NCI-H187 treated with DMSO at 0.1 percent for 48 hours (cell line): ENCODE measurements around the gene TP63.
"Not testable (repeated sequence)": the region's sequence is repeated elsewhere in the genome, so short reads cannot be mapped to it uniquely, and the experiment has no call there.

Source experiments
- DNase-seq: peaks from one replicate; lab custom pipeline; 2025; lab: John Stamatoyannopoulos, UW

TP63 gene

GRCh38 chr3:189631373-189631408 is at the start of gene TP63:
Gene TP63, plus strand, starts transcription at chr3:189631389. Its CDS starts 127 bp downstream, at chr3:189631516.
- DNase-seq = no peak

GRCh38 chr3:189582179-189582578 is 49.0 kb upstream of the TP63 start:
- DNase-seq = no peak

GRCh38 chr3:189584645-189585044 is 46.5 kb upstream of the TP63 start:
- no peak for DNase-seq

- no peak for DNase-seq
Measured at GRCh38 chr3:189586941-189587663, 44.1 kb upstream of the TP63 start.

- no peak for DNase-seq
Measured at GRCh38 chr3:189587664-189588040, 43.5 kb upstream of the TP63 start.

GRCh38 chr3:189588070-189588469 is 43.1 kb upstream of the TP63 start:
- DNase-seq = no peak

GRCh38 chr3:189588475-189589178 is 42.6 kb upstream of the TP63 start:
- no peak for DNase-seq

GRCh38 chr3:189589179-189589569 is 42.0 kb upstream of the TP63 start:
- DNase-seq = no peak

GRCh38 chr3:189590223-189590622 is 41.0 kb upstream of the TP63 start:
- no peak for DNase-seq

GRCh38 chr3:189593581-189593980 is 37.6 kb upstream of the TP63 start:
- DNase-seq = no peak

GRCh38 chr3:189596078-189596979 is 34.9 kb upstream of the TP63 start:
- DNase-seq = not testable (repeated sequence)

GRCh38 chr3:189597918-189598317 is 33.3 kb upstream of the TP63 start:
- no peak for DNase-seq

- no peak for DNase-seq
Measured at GRCh38 chr3:189598530-189599225, 32.5 kb upstream of the TP63 start.

- no peak for DNase-seq
Measured at GRCh38 chr3:189602471-189602870, 28.7 kb upstream of the TP63 start.

- no peak for DNase-seq
Measured at GRCh38 chr3:189605717-189606116, 25.5 kb upstream of the TP63 start.

- DNase-seq = no peak
Measured at GRCh38 chr3:189606774-189607173, 24.4 kb upstream of the TP63 start.

- not testable (repeated sequence) for DNase-seq
Measured at GRCh38 chr3:189612641-189613040, 18.5 kb upstream of the TP63 start.

- DNase-seq = no peak
Measured at GRCh38 chr3:189613122-189613521, 18.1 kb upstream of the TP63 start.

- DNase-seq = no peak
Measured at GRCh38 chr3:189621948-189622603, 9.1 kb upstream of the TP63 start.

- no peak for DNase-seq
Measured at GRCh38 chr3:189622629-189623028, 8.6 kb upstream of the TP63 start.

GRCh38 chr3:189624130-189624529 is 7.1 kb upstream of the TP63 start:
- DNase-seq = no peak

GRCh38 chr3:189625071-189625470 is 6.1 kb upstream of the TP63 start:
- no peak for DNase-seq
